ENCODE results near the gene NLGN1.

The NLGN1 gene

GRCh38 chr3:173644086-173645082 lies 246.8 kb downstream of the NLGN1 start:
- DNase-seq = no peak

- no peak for DNase-seq
Observed at GRCh38 chr3:173650596-173650995, 253.1 kb downstream of the NLGN1 start.

GRCh38 chr3:173652093-173652492 lies 254.5 kb downstream of the NLGN1 start:
- DNase-seq = no peak

GRCh38 chr3:173653781-173654180 lies 256.2 kb downstream of the NLGN1 start:
- DNase-seq = no peak

- DNase-seq = no peak
Observed at GRCh38 chr3:173659972-173660371, 262.4 kb downstream of the NLGN1 start.

- no peak for DNase-seq
Observed at GRCh38 chr3:173660645-173661299, 263.2 kb downstream of the NLGN1 start.

- no peak for DNase-seq
Observed at GRCh38 chr3:173663696-173664111, 266.2 kb downstream of the NLGN1 start.

- no peak for DNase-seq
Observed at GRCh38 chr3:173676094-173676493, 278.6 kb downstream of the NLGN1 start.

- DNase-seq = no peak
Observed at GRCh38 chr3:173681188-173681678, 283.7 kb downstream of the NLGN1 start.

- DNase-seq = no peak
Observed at GRCh38 chr3:173685456-173685855, 287.9 kb downstream of the NLGN1 start.

- DNase-seq = no peak
Observed at GRCh38 chr3:173688216-173688842, 290.8 kb downstream of the NLGN1 start.

GRCh38 chr3:173690542-173691180 lies 293.1 kb downstream of the NLGN1 start:
- no peak for DNase-seq

- no peak for DNase-seq
Observed at GRCh38 chr3:173699353-173699752, 301.8 kb downstream of the NLGN1 start.

GRCh38 chr3:173700336-173700735 lies 302.8 kb downstream of the NLGN1 start:
- no peak for DNase-seq

GRCh38 chr3:173702561-173702960 lies 305.0 kb downstream of the NLGN1 start:
- no peak for DNase-seq

- DNase-seq = no peak
Observed at GRCh38 chr3:173703771-173704170, 306.2 kb downstream of the NLGN1 start.

- no peak for DNase-seq
Observed at GRCh38 chr3:173706630-173707029, 309.1 kb downstream of the NLGN1 start.

GRCh38 chr3:173708191-173708590 lies 310.6 kb downstream of the NLGN1 start:
- DNase-seq = no peak

- DNase-seq = no peak
Observed at GRCh38 chr3:173709026-173709425, 311.5 kb downstream of the NLGN1 start.

- DNase-seq = no peak
Observed at GRCh38 chr3:173711619-173712018, 314.1 kb downstream of the NLGN1 start.

GRCh38 chr3:173719585-173719984 lies 322.0 kb downstream of the NLGN1 start:
- DNase-seq = no peak

GRCh38 chr3:173725507-173725906 lies 328.0 kb downstream of the NLGN1 start:
- no peak for DNase-seq

- no peak for DNase-seq
Observed at GRCh38 chr3:173730391-173730790, 332.8 kb downstream of the NLGN1 start.

Data from suppressor macrophage (primary cell).